Spleen (tissue), 11 donors: ENCODE results near the gene MAN1A2. TPM values are rescaled to one million over a fixed set of nuclear protein-coding genes. Genes with fewer than 3 reads are reported as not detected.

Source experiments
- DNase-seq: peaks from one replicate; pipeline ENCODE4 v3.0.0-alpha.2; 2020
- H3K27ac ChIP-seq, 8 donors: fragments of 200-600 bp; sonication (generic) in 7 of 8; 1 replicate in 4 of 8; 2 replicates in 4 of 8; pipeline versions ENCODE4 v1.5.0 to v1.8.0; 2016 to 2021; ENCODE audit warnings: inconsistent platforms in 4 of 8, mild to moderate bottlenecking in 4 of 8, moderate library complexity in 1 of 8
- H3K27me3 ChIP-seq, 7 donors: fragments of 200-600 bp; sonication (generic) in 6 of 7; replicated peaks in 1 of 7; 1 replicate in 4 of 7; 2 replicates in 3 of 7; pipeline versions ENCODE4 v1.5.0 to v1.8.0; 2016 to 2021; ENCODE audit warnings: inconsistent platforms in 3 of 7, mild to moderate bottlenecking in 1 of 7
- H3K36me3 ChIP-seq, 6 donors: fragments of 200-600 bp; sonication (generic) in 5 of 6; 1 replicate in 4 of 6; 2 replicates in 2 of 6; pipeline versions ENCODE4 v1.5.0 to v1.8.0; 2016 to 2021; ENCODE audit warnings: inconsistent platforms in 2 of 6
- H3K4me1 ChIP-seq, 6 donors: fragments of 200-600 bp; sonication (generic) in 5 of 6; 1 replicate in 3 of 6; 2 replicates in 3 of 6; pipeline versions ENCODE4 v1.5.0 to v1.8.0; 2016 to 2021; ENCODE audit warnings: inconsistent platforms in 3 of 6
- H3K4me3 ChIP-seq, 8 donors: fragments of 200-600 bp; sonication (generic) in 7 of 8; 1 replicate in 4 of 8; 2 replicates in 4 of 8; pipeline versions ENCODE4 v1.5.0 to v1.8.0; 2016 to 2021; ENCODE audit warnings: inconsistent platforms in 4 of 8, mild to moderate bottlenecking in 4 of 8, moderate library complexity in 2 of 8
- H3K9me3 ChIP-seq, 8 donors: fragments of 200-600 bp; sonication (generic) in 7 of 8; 1 replicate in 4 of 8; 2 replicates in 4 of 8; pipeline versions ENCODE4 v1.5.0 to v1.8.0; 2016 to 2021; ENCODE audit warnings: inconsistent platforms in 4 of 8
- POLR2A ChIP-seq, 3 donors: fragments of 450-650 bp; IDR thresholded peaks; one replicate each; pipeline ENCODE4 v1.5.1; 2017; ENCODE audit warnings: antibody characterized with exemption in 3 of 3, mild to moderate bottlenecking in 1 of 3
- POLR2AphosphoS5 ChIP-seq, 3 donors: sonication (generic); formaldehyde crosslinking; IDR thresholded peaks; one replicate each; pipeline ENCODE4 v1.5.1; 2017; ENCODE audit warnings: antibody characterized with exemption in 3 of 3
- WGBS, 5 donors: extraction: QIAGEN DNeasy Blood & Tissue Kit in 3 of 5; methylation state at CpG; one replicate each; pipeline versions ENCODE4 v1.1.5 to v1.1.7; 2013 to 2018; 5-methylcytosine and 5-hydroxymethylcytosine counted together
- intact Hi-C: fragments of 100-400 bp; cut with DNase I; formaldehyde crosslinking; loops from one replicate; pipeline ENCODE4 v1.15.0; 2023; ENCODE audit warnings: low total_unique reads
- polyA plus RNA-seq, 3 donors: library from polyadenylated mRNA; stranded (reverse); fragments of 200-250 nt; gene quantifications; one replicate each; pipeline ENCODE4 v1.2.1, GENCODE V29; 2013
- total RNA-seq, 7 donors: library from RNA; depleted of rRNA in 3 of 7; stranded (reverse); fragments of >200 nt in 3 of 7; fragmentation: NEBNext Ultra II Directional in 4 of 7; extraction: Animal tissue kit (Norgen Biotek cat#: 25700) in 4 of 7; gene quantifications; one replicate each; pipeline versions ENCODE4 v1.1.0 to v1.2.1, GENCODE V29; 2016 to 2021
- TF ChIP-seq, protein P1 (sequence below), 11 experiments: fragments of 200-600 bp in 7 of 11; fragments of 450-650 bp in 4 of 11; sonication (generic) in 4 of 11; IDR thresholded peaks in 8 of 11; conservative IDR thresholded peaks in 3 of 11; 1 replicate in 7 of 11; 2 replicates in 4 of 11; pipeline versions ENCODE4 v1.4.0 to v1.8.0; 2016 to 2021; ENCODE audit warnings: antibody characterized with exemption in 11 of 11, inconsistent platforms in 4 of 11, mild to moderate bottlenecking in 1 of 11
- donor health status: healthy with polysubstance abuse.
- donor health status: DM: no; HTN: no; CAD: no; lungs with moderate emphysema.
- donor health status: DM: no; HTN: no; CAD: no.
- donor health status: Bipolar disorder and iron deficiency.
- donor health status: healthy.
- donor health status: DM: no; HTN: no; CAD: no.
- donor health status: DM: yes; HTN: yes; CAD: no.

MAN1A2 gene
- total and polyA plus RNA-seq, 10 donors, result 4.1 to 52.4 (median 42.6) TPM

DNA sequence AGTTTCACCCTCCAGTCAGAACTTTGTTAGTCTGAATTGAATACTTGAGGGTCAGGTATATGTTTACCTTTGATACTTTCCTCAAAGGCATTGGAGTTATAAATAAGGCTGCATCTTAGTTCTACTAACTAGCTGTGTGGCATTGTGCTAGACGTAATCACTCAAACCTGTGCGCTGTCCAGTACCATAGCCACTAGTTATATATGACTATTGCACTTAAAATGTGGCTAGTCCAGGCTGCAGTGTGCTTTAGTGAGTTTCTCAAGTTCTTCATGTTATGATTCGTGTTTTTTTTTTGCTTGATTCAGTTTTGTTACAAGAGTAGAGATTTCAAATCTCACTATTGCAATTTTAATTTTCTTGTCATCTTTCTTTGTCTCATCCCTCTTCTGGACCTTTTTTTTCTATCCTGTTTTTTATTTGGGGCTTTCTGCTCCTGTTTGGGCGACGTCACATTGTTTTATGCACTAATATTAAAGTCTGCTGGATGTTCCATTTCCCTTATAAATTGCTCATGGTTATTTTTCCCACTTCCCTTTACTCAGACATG, 5.7 kb downstream of the MAN1A2 start:
- H3K27ac ChIP-seq, result no peak overlapping the region
- H3K4me3 ChIP-seq, result no peak overlapping the region
- no peak for DNase-seq
- H3K9me3 ChIP-seq, result no peaks in the 10 kb centered on the region
- intact Hi-C loops, result no loop called here
- peaks cover 32 to 76% (median 57%) of the 10 kb centered on the region in 6 donors for H3K4me1 ChIP-seq
- no peaks in the 10 kb centered on the region for H3K27me3 ChIP-seq
- 90 to 95% (median 92%) methylated on average over 5 of the region's 5 CpGs for WGBS, 5 donors
- TF ChIP-seq, protein P1, sequence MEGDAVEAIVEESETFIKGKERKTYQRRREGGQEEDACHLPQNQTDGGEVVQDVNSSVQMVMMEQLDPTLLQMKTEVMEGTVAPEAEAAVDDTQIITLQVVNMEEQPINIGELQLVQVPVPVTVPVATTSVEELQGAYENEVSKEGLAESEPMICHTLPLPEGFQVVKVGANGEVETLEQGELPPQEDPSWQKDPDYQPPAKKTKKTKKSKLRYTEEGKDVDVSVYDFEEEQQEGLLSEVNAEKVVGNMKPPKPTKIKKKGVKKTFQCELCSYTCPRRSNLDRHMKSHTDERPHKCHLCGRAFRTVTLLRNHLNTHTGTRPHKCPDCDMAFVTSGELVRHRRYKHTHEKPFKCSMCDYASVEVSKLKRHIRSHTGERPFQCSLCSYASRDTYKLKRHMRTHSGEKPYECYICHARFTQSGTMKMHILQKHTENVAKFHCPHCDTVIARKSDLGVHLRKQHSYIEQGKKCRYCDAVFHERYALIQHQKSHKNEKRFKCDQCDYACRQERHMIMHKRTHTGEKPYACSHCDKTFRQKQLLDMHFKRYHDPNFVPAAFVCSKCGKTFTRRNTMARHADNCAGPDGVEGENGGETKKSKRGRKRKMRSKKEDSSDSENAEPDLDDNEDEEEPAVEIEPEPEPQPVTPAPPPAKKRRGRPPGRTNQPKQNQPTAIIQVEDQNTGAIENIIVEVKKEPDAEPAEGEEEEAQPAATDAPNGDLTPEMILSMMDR (IDR thresholded peaks at IDR 0.05 in 8 of 11, conservative IDR thresholded peaks at IDR 0.05 in 3 of 11), result no peak
- TF ChIP-seq POLR2A (IDR thresholded peaks at IDR 0.05) (no peak), POLR2AphosphoS5 (IDR thresholded peaks at IDR 0.05) (no peak)
- no peaks in the 10 kb centered on the region for H3K36me3 ChIP-seq

DNA sequence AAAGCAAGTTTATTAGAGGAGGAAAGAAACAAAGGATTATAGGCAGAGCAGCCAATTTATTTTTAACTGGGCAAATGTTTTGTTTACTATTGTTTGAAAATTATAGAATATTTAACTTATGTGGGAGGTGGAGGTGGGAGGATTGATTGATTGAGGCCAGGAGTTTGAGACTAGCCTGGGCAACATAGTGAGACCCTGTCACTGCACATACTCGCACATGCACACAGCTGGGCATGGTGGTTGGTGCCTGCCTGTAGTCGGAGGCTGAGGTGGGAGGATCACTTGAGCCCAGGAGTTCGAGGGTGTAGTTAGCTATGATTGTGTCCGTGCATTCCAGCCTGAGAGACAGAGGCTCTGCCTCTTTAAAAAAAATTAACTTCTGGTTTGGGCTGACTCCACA, 6.7 kb downstream of the MAN1A2 start:
- Histone ChIP-seq H3K4me1 (peaks cover 24 to 66% (median 47%) of the 10 kb centered on the region in 6 donors), H3K4me3 (no peak overlapping the region), H3K9me3 (no peaks in the 10 kb centered on the region), H3K27me3 (no peaks in the 10 kb centered on the region), H3K36me3 (no peaks in the 10 kb centered on the region), H3K27ac (no peak overlapping the region)
- TF ChIP-seq POLR2A (IDR thresholded peaks at IDR 0.05) (no peak), POLR2AphosphoS5 (IDR thresholded peaks at IDR 0.05) (no peak)
- TF ChIP-seq, protein P1 (IDR thresholded peaks at IDR 0.05 in 8 of 11, conservative IDR thresholded peaks at IDR 0.05 in 3 of 11), result no peak
- 62 to 72% (median 66%) methylated on average over 4 of the region's 4 CpGs for WGBS, 5 donors
- DNase-seq, result no peak
- intact Hi-C loops, result no loop called here

DNA sequence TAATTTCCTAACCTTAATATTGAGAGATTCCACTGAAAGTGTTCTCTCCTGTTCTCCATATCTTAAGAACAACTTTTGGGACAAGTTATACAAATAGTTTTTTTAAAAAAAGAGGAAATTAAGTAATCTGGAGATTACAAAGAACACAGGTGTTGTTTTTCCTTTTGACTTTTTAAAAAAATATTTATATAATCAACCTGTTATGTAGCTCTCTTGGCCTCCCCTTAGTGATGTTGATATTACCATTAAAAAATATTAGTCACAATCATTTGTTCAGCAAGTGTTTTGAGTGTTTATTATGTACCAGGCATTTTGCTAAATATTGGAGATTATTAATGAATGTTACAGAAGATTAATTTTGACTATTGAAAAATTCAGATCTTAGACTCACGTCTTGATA, 8.1 kb downstream of the MAN1A2 start:
- 88 to 98% (median 94%) methylated on average over 1 of the region's 1 CpG for WGBS, 5 donors

DNA sequence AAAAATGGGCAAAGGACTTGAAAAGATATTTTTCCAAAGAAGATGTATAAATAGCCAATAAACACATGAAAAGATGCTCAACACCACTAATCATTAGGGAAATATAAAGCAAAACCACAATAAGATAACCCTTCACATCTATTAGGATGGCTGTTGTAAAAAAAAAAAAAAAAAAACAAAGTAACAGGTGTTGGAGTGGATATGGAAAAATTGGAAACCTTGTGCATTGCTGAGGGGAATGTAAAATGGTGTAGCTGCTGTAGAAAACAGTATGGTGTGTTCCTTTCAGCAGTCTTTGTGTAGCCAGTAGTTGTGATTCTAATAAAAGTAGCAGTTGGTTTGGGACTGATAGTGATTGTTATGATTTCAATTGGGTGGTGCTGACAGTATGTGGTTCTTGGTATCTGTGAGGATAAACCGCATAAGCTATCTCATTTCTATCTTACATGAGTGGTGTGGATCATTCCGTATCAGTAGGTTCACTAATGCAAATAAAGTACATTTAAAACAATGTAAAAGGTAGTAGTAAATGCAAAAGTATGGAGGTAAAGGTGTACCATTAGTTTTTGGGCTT, 19.9 kb downstream of the MAN1A2 start:
- no peak for TF ChIP-seq POLR2A (IDR thresholded peaks at IDR 0.05)
- no peak for TF ChIP-seq POLR2AphosphoS5 (IDR thresholded peaks at IDR 0.05)
- TF ChIP-seq, protein P1 (IDR thresholded peaks at IDR 0.05 in 8 of 11, conservative IDR thresholded peaks at IDR 0.05 in 3 of 11), result no peak
- intact Hi-C loops, result no loop called here
- H3K9me3 ChIP-seq, result peaks cover 7 to 26% (median 19%) of the 10 kb centered on the region in 8 donors
- H3K27me3 ChIP-seq, result no peaks in the 10 kb centered on the region
- no peak overlapping the region for H3K27ac ChIP-seq
- no peak overlapping the region for H3K4me3 ChIP-seq
- H3K36me3 ChIP-seq, result no peaks in the 10 kb centered on the region
- peaks cover 0 to 63% (median 27%) of the 10 kb centered on the region in 6 donors for H3K4me1 ChIP-seq
- 84 to 95% (median 90%) methylated on average over 2 of the region's 2 CpGs for WGBS, 5 donors
- no peak for DNase-seq

More for the DNA sequence above, 8.1 kb downstream of the MAN1A2 start:
- H3K9me3 ChIP-seq, result no peaks in the 10 kb centered on the region
- peaks cover 11 to 52% (median 35%) of the 10 kb centered on the region in 6 donors for H3K4me1 ChIP-seq
- H3K27me3 ChIP-seq, result no peaks in the 10 kb centered on the region
- TF ChIP-seq POLR2AphosphoS5 (IDR thresholded peaks at IDR 0.05) (no peak), POLR2A (IDR thresholded peaks at IDR 0.05) (no peak)
- TF ChIP-seq, protein P1 (IDR thresholded peaks at IDR 0.05 in 8 of 11, conservative IDR thresholded peaks at IDR 0.05 in 3 of 11), result no peak
- intact Hi-C loops, result no loop called here
- no peak overlapping the region for H3K4me3 ChIP-seq
- no peaks in the 10 kb centered on the region for H3K36me3 ChIP-seq
- H3K27ac ChIP-seq, result no peak overlapping the region
- DNase-seq, result no peak
